HG03025 (cell line): ENCODE results near the gene ANKRD44.

Source experiments
- ATAC-seq: cut with Tn5 transposase; IDR thresholded peaks from one replicate; pipeline ENCODE4 v1.9.1; 2021; ENCODE audit warnings: mild to moderate bottlenecking, moderate library complexity; ENCODE audit not compliant: unreplicated experiment, low FRiP score

ANKRD44 gene

GRCh38 chr2:197212344-197213262, 98.0 kb downstream of the ANKRD44 start:
- no peak for ATAC-seq

DNA sequence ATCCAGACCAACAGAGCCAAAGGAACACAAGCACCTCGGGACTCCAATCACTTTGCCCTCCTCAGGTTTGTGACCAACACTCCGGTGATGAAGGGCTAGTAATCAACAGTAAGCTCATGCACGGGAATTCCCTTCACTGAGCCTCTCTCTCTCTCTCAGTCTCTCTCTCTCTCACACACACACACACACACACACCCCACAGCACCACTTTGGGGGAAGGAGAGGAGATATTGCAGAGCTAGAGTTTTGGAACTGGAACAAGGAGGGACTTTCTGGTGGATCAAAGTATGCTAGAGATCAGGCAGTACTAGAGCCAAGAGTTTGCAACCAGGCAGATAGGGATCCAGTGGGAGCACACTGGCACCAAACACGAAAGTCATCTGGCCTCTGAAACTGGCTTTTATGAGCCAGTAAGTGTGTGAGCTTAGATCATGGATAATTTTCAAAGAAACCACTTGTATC, 98.7 kb downstream of the ANKRD44 start:
- ATAC-seq = no peak

GRCh38 chr2:197210430-197210829, 100.2 kb downstream of the ANKRD44 start:
- ATAC-seq = no peak

DNA sequence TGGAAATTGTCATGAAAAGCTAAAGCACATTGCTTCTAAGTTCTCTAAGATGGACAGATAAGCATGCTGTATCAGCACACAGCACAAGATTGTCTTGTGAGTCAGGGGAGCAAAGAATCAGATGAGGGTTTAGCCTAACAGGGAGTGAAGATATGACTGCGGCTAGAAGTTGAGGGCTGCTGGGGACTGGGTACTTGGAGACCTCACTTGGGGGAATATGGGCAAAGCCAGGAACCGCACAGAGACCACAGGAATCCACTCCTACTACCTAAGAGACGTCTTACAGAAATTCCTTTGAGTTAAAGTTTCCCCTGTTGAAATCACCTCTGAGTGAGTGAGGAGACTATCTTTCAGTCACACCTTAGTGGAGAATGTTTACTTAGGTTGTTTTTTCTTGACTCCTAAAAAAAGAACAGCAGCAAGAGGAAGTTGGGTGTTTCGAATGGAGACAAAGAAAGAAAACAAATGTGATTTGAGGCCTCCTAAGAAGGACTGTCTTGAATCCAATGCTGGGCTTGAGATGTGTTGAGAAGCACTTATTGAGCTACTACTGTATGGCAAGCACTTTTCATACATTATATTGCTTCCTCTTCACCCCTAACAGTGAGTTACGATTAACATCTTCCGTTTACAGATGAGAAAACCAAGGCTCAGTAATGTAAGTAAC, 100.7 kb downstream of the ANKRD44 start:
- peak; percentile 27 for ATAC-seq

- ATAC-seq = no peak
Observed at GRCh38 chr2:197209246-197209645, 101.3 kb downstream of the ANKRD44 start.

- ATAC-seq = no peak
Observed at GRCh38 chr2:197208841-197209240, 101.7 kb downstream of the ANKRD44 start.

DNA sequence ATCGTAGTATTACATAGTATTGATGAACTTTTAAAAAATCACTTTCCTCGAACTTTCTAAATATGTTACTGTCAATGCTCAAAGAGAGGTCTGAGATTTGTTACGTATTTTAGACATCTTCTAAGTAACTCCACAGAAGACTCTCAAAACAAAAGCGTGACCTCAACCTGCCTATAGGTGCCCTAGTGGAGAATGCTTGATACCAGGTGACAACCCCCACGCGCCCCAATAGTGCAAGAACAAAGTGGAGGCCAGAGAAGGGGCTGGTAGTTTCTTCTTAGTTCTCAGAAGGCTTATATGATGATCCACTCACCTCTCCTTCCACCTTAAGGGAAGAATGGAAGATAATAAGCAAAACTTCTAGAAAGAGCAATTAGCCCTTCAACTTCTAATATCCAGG, 102.6 kb downstream of the ANKRD44 start:
- ATAC-seq = no peak

DNA sequence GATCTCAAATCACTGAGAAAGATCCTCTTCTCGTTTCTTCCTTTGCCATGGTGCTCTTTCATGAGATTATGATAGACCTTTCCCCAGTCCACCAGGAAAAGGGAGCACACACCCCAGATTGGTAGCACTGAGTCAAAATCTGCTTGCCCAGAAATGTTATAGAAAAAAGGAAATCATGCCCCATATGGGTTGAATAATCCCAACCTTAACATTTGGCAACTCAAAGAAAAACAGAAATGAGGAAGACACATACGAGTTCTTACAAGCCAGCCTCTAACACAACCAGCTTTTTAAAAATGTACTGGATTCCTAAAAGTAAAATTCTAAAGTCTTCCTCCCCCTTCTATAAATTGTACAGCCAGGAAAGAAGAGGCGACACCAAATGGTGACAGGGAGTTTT, 103.0 kb downstream of the ANKRD44 start:
- ATAC-seq = no peak

GRCh38 chr2:197207106-197207505, 103.5 kb downstream of the ANKRD44 start:
- no peak for ATAC-seq

DNA sequence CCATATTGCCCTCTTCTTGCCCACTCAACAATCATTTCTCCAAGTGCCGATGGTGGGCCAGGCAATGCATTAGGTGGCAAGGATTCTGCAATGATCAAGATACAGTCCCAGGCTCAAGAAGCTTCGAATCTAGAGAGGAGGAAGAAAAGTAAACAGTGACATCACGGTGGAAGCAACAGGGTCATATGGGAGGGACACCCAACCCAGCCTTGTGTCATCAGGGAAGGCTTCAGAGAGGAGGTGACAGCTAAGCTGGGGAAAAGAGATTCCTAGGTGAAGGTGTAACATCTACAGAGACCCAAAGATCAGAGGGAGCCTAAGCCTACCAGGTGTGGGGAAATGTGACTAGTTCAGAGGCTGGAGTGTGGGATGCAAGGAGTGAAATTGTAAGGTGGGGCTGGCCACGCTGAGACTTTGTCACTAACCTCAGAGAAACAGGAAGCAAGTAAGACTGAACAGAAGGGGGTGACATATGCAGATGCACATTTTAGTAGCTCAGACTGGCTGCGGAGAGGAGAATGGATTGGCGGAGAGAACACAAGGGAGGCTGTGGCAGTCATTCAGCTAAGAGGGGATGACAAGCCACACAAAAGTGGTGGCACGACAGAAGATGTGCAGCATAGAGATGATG, 104.9 kb downstream of the ANKRD44 start:
- peak; percentile 63 for ATAC-seq

DNA sequence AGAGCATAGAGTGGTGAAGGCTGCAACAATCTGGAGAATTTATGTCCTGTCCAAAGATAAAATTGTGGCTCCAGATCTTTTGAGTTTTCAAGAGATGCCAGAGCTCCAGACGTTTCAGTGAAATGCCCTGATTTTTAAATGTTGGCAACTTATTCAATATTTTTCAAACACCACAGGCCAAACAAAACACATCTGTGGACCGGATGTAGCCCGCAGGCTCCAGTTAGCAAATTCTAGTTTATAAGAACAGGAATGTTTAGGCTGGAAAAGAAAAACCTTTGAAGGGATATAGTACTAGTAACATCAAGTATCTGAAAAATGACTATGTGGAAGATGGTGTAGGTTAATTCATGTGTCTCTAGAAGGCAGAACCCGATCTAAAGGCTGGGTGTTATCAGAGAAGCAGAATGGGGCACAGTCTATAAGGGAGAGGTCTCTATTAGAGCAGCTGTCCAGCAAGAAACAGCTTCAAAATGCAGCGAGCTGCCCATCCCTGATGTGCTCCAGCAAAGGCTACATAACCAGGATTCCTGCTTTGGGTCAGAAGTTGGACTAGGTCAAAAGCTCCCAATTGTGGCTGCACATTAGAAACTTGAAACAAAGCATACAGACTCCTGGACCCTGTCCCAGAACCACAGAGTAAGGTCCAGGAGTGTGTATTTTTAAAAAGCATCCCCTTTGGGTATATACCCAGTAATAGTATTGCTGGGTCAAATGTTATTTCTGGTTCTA, 105.9 kb downstream of the ANKRD44 start:
- ATAC-seq = no peak

- no peak for ATAC-seq
Observed at GRCh38 chr2:197201874-197202273, 108.7 kb downstream of the ANKRD44 start.

- no peak for ATAC-seq
Observed at GRCh38 chr2:197200762-197201058, 109.9 kb downstream of the ANKRD44 start.

DNA sequence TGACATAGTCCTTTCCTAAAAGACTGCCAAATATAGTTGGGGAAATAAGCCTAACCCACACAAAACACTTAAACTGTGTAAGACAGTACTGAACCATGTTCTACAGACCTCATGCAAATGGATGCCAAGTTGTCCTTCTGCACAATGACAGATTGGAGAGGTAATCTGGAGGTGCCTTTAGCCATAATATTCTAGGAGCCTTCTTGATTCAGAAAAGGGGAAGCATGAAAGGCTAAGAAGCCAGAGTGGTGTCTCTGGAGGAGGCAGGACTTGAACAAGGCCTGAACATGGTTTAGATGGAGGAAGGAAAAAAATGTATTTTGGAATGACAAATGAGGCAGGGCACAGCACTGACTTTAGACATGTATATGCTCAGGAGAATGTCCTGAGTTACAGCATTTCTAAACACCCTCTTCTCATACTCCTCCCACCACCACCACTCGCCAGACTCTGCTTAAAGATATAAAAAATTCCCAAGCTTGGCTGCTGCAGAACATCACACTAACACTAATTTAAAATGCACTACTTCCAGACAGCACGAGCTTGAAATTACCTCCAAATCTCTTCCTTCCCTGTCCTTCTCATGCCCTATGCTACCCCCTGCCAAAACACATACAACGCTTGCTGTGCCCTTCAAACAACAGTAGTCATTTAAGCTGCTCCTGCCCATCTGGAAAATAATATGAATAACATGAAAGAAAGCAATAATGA, 110.4 kb downstream of the ANKRD44 start:
- no peak for ATAC-seq

- peak; percentile 97 for ATAC-seq
Observed at GRCh38 chr2:197198890-197199289, 111.7 kb downstream of the ANKRD44 start.

DNA sequence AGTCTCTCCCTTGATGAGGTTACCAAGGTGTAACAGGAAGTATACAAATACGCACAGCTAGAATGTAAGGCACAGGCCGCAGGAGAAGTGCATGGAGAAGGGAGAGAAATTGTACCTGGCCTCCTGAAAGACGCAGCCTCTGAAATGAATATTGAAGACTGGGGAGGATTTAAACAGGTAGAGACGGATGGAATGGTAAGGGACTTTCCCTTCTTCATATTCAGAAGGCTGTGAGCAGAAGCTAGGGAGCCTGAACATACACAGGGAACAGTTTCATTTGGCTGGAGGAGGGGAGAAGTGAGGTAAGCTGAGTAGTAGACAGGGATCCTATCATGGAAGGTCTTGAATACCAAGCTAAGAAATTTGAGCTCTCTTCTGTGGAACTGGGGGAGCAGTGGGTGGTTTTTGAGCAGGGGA, 112.7 kb downstream of the ANKRD44 start:
- no peak for ATAC-seq

GRCh38 chr2:197196541-197197180, 113.9 kb downstream of the ANKRD44 start:
- ATAC-seq = no peak

GRCh38 chr2:197195518-197195917, 115.1 kb downstream of the ANKRD44 start:
- no peak for ATAC-seq

DNA sequence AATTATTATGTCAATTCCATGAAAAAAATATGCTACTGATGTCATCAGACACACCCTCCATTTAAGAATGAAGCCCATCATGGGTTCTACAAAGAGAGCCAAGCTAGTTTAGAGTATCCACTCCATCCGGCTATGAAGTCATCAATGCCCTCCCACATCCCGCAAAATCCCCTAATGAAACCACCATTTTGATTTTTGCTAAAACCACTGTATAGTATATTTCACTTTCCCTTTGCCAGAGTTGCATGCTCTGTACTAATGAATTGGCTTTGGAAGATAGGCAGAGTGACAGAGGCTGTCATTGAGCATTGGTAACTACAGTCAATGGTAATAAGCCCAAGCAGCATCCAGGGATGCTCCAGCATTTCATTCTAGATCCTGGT, 118.6 kb downstream of the ANKRD44 start:
- ATAC-seq = no peak
